ENCODE measurements around the gene FNIP2.

DNA sequence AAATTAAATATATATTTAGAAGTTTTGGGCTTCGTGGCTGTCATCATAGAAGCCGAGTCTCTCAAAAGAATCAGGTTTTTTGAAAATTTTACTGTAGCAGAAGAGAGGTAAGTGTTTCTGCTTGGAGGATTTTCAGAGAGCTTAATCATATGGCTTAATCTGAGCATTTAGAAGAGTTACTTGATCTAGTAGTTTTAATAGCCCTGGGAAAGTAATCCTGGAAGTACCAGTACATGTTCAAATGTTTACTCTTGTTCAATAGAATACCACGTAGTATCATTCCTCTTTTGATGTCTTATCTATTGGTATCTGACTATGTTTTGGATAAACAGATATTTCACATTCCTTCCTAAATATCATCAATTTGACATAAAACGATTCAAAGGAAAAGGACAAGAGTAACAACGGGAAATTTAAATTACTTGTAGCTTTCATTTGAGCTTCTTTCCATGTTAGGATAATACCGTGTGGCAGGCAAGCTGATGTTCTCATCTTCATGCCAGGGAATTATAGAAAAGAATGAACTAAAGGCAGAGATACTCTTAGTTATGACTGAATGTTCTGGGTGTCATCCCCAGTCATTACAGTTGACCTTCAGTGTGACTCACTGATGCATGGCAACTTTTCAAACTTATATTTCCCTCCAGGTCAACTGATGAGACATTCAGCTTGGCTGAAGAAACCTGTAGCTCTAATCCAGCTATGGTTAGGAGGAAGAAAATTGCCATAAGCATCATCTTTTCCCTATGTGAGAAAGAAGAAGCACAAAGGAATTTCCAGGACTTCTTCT lies 89.8 kb downstream of the FNIP2 start:
- TF ChIP-seq CTCF (conservative IDR thresholded peaks at IDR 0.05; ENCODE audit: low read depth, low read length) (no peak), EZH2 (IDR thresholded peaks at IDR 0.05; ENCODE audit: low read length, unreplicated experiment) (no peak), EZH2phosphoT487 (IDR thresholded peaks at IDR 0.05; ENCODE audit: borderline replicate concordance, low read length) (no peak)

Data from PC-3 (cell line).